ENCODE results near the gene GPX6. TPM values are rescaled to one million over a fixed set of nuclear protein-coding genes. Genes with fewer than 3 reads are reported as not detected.
A peak's percentile ranks its signal among the peaks of the same experiment; 100 is the strongest.

GPX6 gene
- total and polyA plus RNA-seq, 2 of the 13 experiments (the other 11 are each of a cell fraction or from before 2014, with no cell fraction given), result not detected

DNA sequence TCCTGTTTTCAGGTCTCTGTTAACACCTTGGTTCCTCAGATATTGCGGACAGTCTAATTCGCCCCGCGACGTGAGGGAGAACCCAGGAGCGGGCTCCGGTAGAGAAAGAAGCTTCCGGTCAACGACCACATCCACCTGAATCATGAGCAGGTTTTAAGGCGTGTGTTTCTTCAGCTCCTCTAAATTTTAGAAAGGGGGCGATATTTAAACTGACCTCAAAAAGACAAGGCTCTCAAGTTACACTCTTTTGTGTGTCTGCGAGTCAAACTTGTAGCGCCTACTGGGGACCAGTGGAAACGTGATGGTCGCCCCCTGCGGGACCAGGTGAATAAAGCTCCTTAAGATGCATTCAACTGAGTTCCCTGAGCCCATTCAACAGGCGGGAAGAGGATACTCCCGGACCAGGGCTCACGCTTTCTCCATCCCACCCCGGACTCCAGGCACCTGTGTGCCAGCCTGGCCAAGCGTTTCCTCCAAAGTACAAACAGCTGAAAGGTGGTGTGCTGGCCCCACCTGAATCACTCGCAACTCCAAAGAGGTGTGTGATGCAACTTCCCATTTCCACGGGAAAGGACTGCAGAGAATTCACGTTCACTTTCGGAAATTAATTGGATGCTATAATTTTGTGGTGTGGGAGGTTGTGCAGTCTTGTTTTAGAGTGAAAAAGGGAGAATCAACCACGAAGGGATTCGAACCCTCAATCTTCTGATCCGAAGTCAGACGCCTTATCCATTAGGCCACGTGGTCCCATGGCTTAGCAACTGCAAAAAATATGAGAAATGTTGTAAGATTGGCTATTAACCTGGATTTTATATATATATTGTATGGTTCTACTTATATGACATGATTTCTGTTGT is 27.1 kb upstream of the GPX6 start (continued):
- TF ChIP-seq RELA (CRISPR knock-in tag; IDR thresholded peaks at IDR 0.05) (no peak), KDM2A (CRISPR knock-in tag; IDR thresholded peaks at IDR 0.05; ENCODE audit: borderline replicate concordance, low read depth) (peak; percentile 40; the same call in 1 of the 2 replicates), ZNF383 (CRISPR knock-in tag; IDR thresholded peaks at IDR 0.05; ENCODE audit: borderline replicate concordance) (no peak), RAD51 (IDR thresholded peaks at IDR 0.05; ENCODE audit: borderline replicate concordance) (peak; percentile 33; the same call in 1 of the 2 replicates), ARHGAP35 (CRISPR knock-in tag; IDR thresholded peaks at IDR 0.05; ENCODE audit: borderline replicate concordance) (no peak), CBX5 (CRISPR knock-in tag; IDR thresholded peaks at IDR 0.05; ENCODE audit: borderline replicate concordance) (no peak), ESRRA (CRISPR knock-in tag; IDR thresholded peaks at IDR 0.05; ENCODE audit: low read depth) (no peak), ZNF333 (CRISPR knock-in tag; IDR thresholded peaks at IDR 0.05; ENCODE audit: borderline replicate concordance) (no peak), KLF16 (CRISPR knock-in tag; IDR thresholded peaks at IDR 0.05) (peak in 1 of 2 experiments; percentile 39; a peak in 1 of 4 replicates), ZNF879 (CRISPR knock-in tag; IDR thresholded peaks at IDR 0.05) (no peak)
- TF ChIP-seq, protein P1, sequence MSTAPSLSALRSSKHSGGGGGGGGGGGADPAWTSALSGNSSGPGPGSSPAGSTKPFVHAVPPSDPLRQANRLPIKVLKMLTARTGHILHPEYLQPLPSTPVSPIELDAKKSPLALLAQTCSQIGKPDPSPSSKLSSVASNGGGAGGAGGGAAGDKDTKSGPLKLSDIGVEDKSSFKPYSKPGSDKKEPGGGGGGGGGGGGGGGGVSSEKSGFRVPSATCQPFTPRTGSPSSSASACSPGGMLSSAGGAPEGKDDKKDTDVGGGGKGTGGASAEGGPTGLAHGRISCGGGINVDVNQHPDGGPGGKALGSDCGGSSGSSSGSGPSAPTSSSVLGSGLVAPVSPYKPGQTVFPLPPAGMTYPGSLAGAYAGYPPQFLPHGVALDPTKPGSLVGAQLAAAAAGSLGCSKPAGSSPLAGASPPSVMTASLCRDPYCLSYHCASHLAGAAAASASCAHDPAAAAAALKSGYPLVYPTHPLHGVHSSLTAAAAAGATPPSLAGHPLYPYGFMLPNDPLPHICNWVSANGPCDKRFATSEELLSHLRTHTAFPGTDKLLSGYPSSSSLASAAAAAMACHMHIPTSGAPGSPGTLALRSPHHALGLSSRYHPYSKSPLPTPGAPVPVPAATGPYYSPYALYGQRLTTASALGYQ (CRISPR knock-in tag; IDR thresholded peaks at IDR 0.05), result no peak
- TF ChIP-seq, protein P2, sequence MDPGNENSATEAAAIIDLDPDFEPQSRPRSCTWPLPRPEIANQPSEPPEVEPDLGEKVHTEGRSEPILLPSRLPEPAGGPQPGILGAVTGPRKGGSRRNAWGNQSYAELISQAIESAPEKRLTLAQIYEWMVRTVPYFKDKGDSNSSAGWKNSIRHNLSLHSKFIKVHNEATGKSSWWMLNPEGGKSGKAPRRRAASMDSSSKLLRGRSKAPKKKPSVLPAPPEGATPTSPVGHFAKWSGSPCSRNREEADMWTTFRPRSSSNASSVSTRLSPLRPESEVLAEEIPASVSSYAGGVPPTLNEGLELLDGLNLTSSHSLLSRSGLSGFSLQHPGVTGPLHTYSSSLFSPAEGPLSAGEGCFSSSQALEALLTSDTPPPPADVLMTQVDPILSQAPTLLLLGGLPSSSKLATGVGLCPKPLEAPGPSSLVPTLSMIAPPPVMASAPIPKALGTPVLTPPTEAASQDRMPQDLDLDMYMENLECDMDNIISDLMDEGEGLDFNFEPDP (CRISPR knock-in tag; conservative IDR thresholded peaks at IDR 0.05), result no peak
- TF ChIP-seq, protein P3, sequence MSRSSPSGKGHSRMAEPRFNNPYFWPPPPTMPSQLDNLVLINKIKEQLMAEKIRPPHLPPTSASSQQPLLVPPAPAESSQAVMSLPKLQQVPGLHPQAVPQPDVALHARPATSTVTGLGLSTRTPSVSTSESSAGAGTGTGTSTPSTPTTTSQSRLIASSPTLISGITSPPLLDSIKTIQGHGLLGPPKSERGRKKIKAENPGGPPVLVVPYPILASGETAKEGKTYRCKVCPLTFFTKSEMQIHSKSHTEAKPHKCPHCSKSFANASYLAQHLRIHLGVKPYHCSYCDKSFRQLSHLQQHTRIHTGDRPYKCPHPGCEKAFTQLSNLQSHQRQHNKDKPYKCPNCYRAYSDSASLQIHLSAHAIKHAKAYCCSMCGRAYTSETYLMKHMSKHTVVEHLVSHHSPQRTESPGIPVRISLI (CRISPR knock-in tag; IDR thresholded peaks at IDR 0.05; ENCODE audit: borderline replicate concordance), result peak; percentile 22; the same call in 1 of the 2 replicates
- TF ChIP-seq, protein P4, sequence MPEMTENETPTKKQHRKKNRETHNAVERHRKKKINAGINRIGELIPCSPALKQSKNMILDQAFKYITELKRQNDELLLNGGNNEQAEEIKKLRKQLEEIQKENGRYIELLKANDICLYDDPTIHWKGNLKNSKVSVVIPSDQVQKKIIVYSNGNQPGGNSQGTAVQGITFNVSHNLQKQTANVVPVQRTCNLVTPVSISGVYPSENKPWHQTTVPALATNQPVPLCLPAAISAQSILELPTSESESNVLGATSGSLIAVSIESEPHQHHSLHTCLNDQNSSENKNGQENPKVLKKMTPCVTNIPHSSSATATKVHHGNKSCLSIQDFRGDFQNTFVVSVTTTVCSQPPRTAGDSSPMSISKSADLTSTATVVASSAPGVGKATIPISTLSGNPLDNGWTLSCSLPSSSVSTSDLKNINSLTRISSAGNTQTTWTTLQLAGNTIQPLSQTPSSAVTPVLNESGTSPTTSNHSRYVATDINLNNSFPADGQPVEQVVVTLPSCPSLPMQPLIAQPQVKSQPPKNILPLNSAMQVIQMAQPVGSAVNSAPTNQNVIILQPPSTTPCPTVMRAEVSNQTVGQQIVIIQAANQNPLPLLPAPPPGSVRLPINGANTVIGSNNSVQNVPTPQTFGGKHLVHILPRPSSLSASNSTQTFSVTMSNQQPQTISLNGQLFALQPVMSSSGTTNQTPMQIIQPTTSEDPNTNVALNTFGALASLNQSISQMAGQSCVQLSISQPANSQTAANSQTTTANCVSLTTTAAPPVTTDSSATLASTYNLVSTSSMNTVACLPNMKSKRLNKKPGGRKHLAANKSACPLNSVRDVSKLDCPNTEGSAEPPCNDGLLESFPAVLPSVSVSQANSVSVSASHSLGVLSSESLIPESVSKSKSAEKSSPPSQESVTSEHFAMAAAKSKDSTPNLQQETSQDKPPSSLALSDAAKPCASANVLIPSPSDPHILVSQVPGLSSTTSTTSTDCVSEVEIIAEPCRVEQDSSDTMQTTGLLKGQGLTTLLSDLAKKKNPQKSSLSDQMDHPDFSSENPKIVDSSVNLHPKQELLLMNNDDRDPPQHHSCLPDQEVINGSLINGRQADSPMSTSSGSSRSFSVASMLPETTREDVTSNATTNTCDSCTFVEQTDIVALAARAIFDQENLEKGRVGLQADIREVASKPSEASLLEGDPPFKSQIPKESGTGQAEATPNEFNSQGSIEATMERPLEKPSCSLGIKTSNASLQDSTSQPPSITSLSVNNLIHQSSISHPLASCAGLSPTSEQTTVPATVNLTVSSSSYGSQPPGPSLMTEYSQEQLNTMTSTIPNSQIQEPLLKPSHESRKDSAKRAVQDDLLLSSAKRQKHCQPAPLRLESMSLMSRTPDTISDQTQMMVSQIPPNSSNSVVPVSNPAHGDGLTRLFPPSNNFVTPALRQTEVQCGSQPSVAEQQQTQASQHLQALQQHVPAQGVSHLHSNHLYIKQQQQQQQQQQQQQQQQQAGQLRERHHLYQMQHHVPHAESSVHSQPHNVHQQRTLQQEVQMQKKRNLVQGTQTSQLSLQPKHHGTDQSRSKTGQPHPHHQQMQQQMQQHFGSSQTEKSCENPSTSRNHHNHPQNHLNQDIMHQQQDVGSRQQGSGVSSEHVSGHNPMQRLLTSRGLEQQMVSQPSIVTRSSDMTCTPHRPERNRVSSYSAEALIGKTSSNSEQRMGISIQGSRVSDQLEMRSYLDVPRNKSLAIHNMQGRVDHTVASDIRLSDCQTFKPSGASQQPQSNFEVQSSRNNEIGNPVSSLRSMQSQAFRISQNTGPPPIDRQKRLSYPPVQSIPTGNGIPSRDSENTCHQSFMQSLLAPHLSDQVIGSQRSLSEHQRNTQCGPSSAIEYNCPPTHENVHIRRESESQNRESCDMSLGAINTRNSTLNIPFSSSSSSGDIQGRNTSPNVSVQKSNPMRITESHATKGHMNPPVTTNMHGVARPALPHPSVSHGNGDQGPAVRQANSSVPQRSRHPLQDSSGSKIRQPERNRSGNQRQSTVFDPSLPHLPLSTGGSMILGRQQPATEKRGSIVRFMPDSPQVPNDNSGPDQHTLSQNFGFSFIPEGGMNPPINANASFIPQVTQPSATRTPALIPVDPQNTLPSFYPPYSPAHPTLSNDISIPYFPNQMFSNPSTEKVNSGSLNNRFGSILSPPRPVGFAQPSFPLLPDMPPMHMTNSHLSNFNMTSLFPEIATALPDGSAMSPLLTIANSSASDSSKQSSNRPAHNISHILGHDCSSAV (CRISPR knock-in tag; IDR thresholded peaks at IDR 0.05; ENCODE audit: borderline replicate concordance), result no peak
